Loucy (cell line): ENCODE results near the gene KIF3C.

ENCODE experiments used
- H2AFZ ChIP-seq: fragments of 200-600 bp; sonication (generic); 2 replicates; pipeline ENCODE4 v1.6.0; 2016; ENCODE audit warnings: antibody characterized with exemption, mild to moderate bottlenecking, low read length, moderate library complexity
- H3F3A ChIP-seq: fragments of 200-600 bp; 2 replicates; pipeline ENCODE4 v1.6.0; 2016; ENCODE audit warnings: antibody characterized with exemption, low read depth, mild to moderate bottlenecking
- H3K27me3 ChIP-seq: fragments of 200-600 bp; sonication (generic); 2 replicates; pipeline ENCODE4 v1.6.1; 2014; ENCODE audit warnings: low read length, mild to moderate bottlenecking; ENCODE audit not compliant: insufficient read depth, poor library complexity, severe bottlenecking
- H3K36me3 ChIP-seq: fragments of 200-600 bp; sonication (generic); 2 replicates; pipeline ENCODE4 v1.6.1; 2016; ENCODE audit warnings: low read length; ENCODE audit not compliant: insufficient read depth
- H3K4me1 ChIP-seq: fragments of 200-600 bp; sonication (generic); 2 replicates; pipeline ENCODE4 v1.5.1; 2014; ENCODE audit warnings: low read length, mild to moderate bottlenecking; ENCODE audit not compliant: insufficient read depth, poor library complexity, severe bottlenecking
- H3K4me2 ChIP-seq: fragments of 200-600 bp; sonication (generic); 2 replicates; pipeline ENCODE4 v1.6.0; 2014; ENCODE audit warnings: antibody characterized with exemption, low read length, low read depth, mild to moderate bottlenecking; ENCODE audit not compliant: poor library complexity, severe bottlenecking
- H3K4me3 ChIP-seq: fragments of 200-600 bp; sonication (generic); 2 replicates; pipeline ENCODE4 v1.5.1; 2014; ENCODE audit warnings: low read length, mild to moderate bottlenecking, mixed read lengths; ENCODE audit not compliant: poor library complexity, severe bottlenecking
- H3K79me2 ChIP-seq: fragments of 200-600 bp; sonication (generic); 2 replicates; pipeline ENCODE4 v1.6.1; 2014; ENCODE audit warnings: low read length; ENCODE audit not compliant: insufficient read depth
- H3K9ac ChIP-seq: fragments of 200-600 bp; sonication (generic); 2 replicates; pipeline ENCODE4 v1.6.0; 2014; ENCODE audit warnings: mild to moderate bottlenecking, low read depth, low read length, moderate library complexity; ENCODE audit not compliant: poor library complexity, severe bottlenecking
- H3K9me2 ChIP-seq: fragments of 200-600 bp; sonication (generic); replicated peaks from 2 replicates; pipeline ENCODE4 v1.6.1; 2016; ENCODE audit warnings: low read depth, low read length, mixed read lengths
- H3K9me3 ChIP-seq: fragments of 200-600 bp; sonication (generic); 2 replicates; pipeline ENCODE4 v1.6.1; 2014; ENCODE audit warnings: mild to moderate bottlenecking, antibody characterized with exemption, low read length, low read depth; ENCODE audit not compliant: insufficient read depth
- H4K20me1 ChIP-seq: fragments of 200-600 bp; sonication (generic); 2 replicates; pipeline ENCODE4 v1.6.0; 2014; ENCODE audit warnings: antibody characterized with exemption, low read length, mild to moderate bottlenecking; ENCODE audit not compliant: insufficient read depth, poor library complexity, severe bottlenecking
- CTCF ChIP-seq: fragments of 200-600 bp; sonication (generic); conservative IDR thresholded peaks from 2 replicates; pipeline ENCODE4 v1.5.1; 2014; ENCODE audit warnings: mild to moderate bottlenecking, antibody characterized with exemption, low read length
- EZH2phosphoT487 ChIP-seq: fragments of 200-600 bp; IDR thresholded peaks from 2 replicates; pipeline ENCODE4 v1.6.1; 2018; ENCODE audit warnings: antibody characterized with exemption, mild to moderate bottlenecking, moderate library complexity, borderline replicate concordance

Gene KIF3C

GRCh38 chr2:25972049-25972823 is 10.1 kb downstream of the KIF3C start:
- H4K20me1 ChIP-seq = no peaks in the 10 kb centered on the region
- H3K9me2 ChIP-seq = no peaks in the 10 kb centered on the region
- H3F3A ChIP-seq = no peaks in the 10 kb centered on the region
- no peaks in the 10 kb centered on the region for H3K79me2 ChIP-seq
- H3K36me3 ChIP-seq = no peaks in the 10 kb centered on the region
- no peak for TF ChIP-seq CTCF
- no peak for TF ChIP-seq EZH2phosphoT487
- no peaks in the 10 kb centered on the region for H3K9me3 ChIP-seq
- H3K4me2 ChIP-seq = no peak overlapping the region
- H3K4me1 ChIP-seq = peaks cover 5% of the 10 kb centered on the region
- H3K27me3 ChIP-seq = no peaks in the 10 kb centered on the region
- H3K4me3 ChIP-seq = no peak overlapping the region
- no peak overlapping the region for H2AFZ ChIP-seq
- H3K9ac ChIP-seq = no peak overlapping the region

- Histone ChIP-seq H3K4me3 (no peak overlapping the region), H4K20me1 (no peaks in the 10 kb centered on the region), H3K36me3 (no peaks in the 10 kb centered on the region), H2AFZ (no peak overlapping the region), H3K27me3 (no peaks in the 10 kb centered on the region), H3K79me2 (no peaks in the 10 kb centered on the region), H3K9me2 (no peaks in the 10 kb centered on the region), H3F3A (no peaks in the 10 kb centered on the region), H3K9ac (no peak overlapping the region), H3K9me3 (no peaks in the 10 kb centered on the region), H3K4me2 (no peak overlapping the region), H3K4me1 (no peaks in the 10 kb centered on the region)
- no peak for TF ChIP-seq EZH2phosphoT487
- TF ChIP-seq CTCF = no peak
Observed at GRCh38 chr2:25971596-25971995, 10.7 kb downstream of the KIF3C start.

GRCh38 chr2:25966531-25967270 is 15.6 kb downstream of the KIF3C start:
- no peaks in the 10 kb centered on the region for H3K36me3 ChIP-seq
- H3K9me2 ChIP-seq = no peaks in the 10 kb centered on the region
- TF ChIP-seq EZH2phosphoT487 (no peak), CTCF (no peak; the same call in 1 of the 2 replicates)
- H3K9me3 ChIP-seq = no peaks in the 10 kb centered on the region
- no peak overlapping the region for H3K4me3 ChIP-seq
- H3K4me1 ChIP-seq = peaks cover 4% of the 10 kb centered on the region
- H3K4me2 ChIP-seq = no peak overlapping the region
- H3K9ac ChIP-seq = no peak overlapping the region
- no peaks in the 10 kb centered on the region for H4K20me1 ChIP-seq
- H3K79me2 ChIP-seq = no peaks in the 10 kb centered on the region
- H2AFZ ChIP-seq = no peak overlapping the region
- no peaks in the 10 kb centered on the region for H3K27me3 ChIP-seq
- H3F3A ChIP-seq = no peaks in the 10 kb centered on the region
